Measurements from ENCODE around the gene TPMT. TPM values are rescaled to one million over a fixed set of nuclear protein-coding genes. Genes with fewer than 3 reads are reported as not detected.

TPMT gene
- polyA plus RNA-seq (2013, experiment 1 of 2): 16.8 TPM
- 18.1 TPM for polyA plus RNA-seq (2013, experiment 2 of 2)

- peak within 1 kb of the TSS; percentile 98 for H3K18ac ChIP-seq (ENCODE audit: low read length)
- H3K4me1 ChIP-seq (ENCODE audit: control insufficient read depth, low read depth, low read length): peaks cover 3% of the 10 kb centered on the region
- H2BK120ac ChIP-seq (ENCODE audit: low read depth, low read length): peak within 1 kb of the TSS; percentile 39
- no peak for DNase-seq
- no peak within 1 kb of the TSS for H3K23ac ChIP-seq (ENCODE audit: low read length)
- no peak within 1 kb of the TSS for H2BK15ac ChIP-seq (replicated peaks; ENCODE audit: low read depth)
- H3K27ac ChIP-seq (ENCODE audit: low read depth, low read length): peak within 1 kb of the TSS; percentile 83
- H3K36me3 ChIP-seq (ENCODE audit: control insufficient read depth, insufficient read depth, low read length): no peaks in the 10 kb centered on the region
- H4K8ac ChIP-seq (ENCODE audit: low read depth, low read length): no peak within 1 kb of the TSS
- H3K4me3 ChIP-seq (ENCODE audit: low read length): peak within 1 kb of the TSS; percentile 97
- H4K5ac ChIP-seq (ENCODE audit: low read length): no peak within 1 kb of the TSS
- peak within 1 kb of the TSS; percentile 46 for H2BK5ac ChIP-seq (ENCODE audit: low read length)
- peak within 1 kb of the TSS; percentile 92 for H3K9ac ChIP-seq (ENCODE audit: low read length)
- H2AK5ac ChIP-seq (ENCODE audit: low read length): no peak within 1 kb of the TSS
- H3K27me3 ChIP-seq (ENCODE audit: insufficient read depth, low read length, poor library complexity): no peaks in the 10 kb centered on the region
- H3K4me2 ChIP-seq (ENCODE audit: low read length): peak within 1 kb of the TSS; percentile 79
- peak within 1 kb of the TSS; percentile 46 for H3K4ac ChIP-seq (ENCODE audit: low read depth, low read length)
- no peaks in the 10 kb centered on the region for H3K79me2 ChIP-seq (ENCODE audit: control insufficient read depth, insufficient read depth, low read length)
- no peaks in the 10 kb centered on the region for H3K79me1 ChIP-seq (ENCODE audit: low read length)
- WGBS (ENCODE audit: extremely low coverage, insufficient coverage, low lambda C conversion rate): no CpG with 5 or more reads among the region's 34 CpGs
- peak within 1 kb of the TSS; percentile 94 for H3K56ac ChIP-seq (ENCODE audit: low read length)
Measured at GRCh38 chr6:18154507-18155149, at the start of gene TPMT. TPMT (minus strand) TSS chr6:18155077; CDS start chr6:18149127, 5,950 bp downstream.

DNA sequence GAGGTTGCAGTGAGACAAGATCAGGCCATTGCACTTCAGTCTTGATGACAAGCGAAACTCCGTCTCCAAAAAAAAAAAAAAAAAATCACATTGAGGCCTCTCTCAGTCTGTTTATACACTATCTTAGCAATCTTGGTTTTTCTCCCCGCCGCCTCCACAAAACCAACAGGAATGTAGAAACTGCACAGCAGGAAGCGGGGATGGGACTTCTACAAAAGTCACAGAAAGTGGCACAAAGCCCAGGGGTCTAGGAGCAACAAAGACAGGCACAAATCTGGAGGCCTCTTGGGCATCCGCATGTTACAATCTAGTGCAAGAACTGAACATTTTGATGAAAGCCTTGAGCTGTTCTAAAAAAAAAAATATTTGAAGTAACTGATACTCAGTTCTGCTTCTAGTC lies 48.9 kb upstream of the TPMT start:
- no peaks in the 10 kb centered on the region for H3K4me1 ChIP-seq (ENCODE audit: control insufficient read depth, low read depth, low read length)
- no peak overlapping the region for H3K23ac ChIP-seq (ENCODE audit: low read length)
- H4K8ac ChIP-seq (ENCODE audit: low read depth, low read length): no peak overlapping the region
- H3K9ac ChIP-seq (ENCODE audit: low read length): no peak overlapping the region
- H3K4me2 ChIP-seq (ENCODE audit: low read length): no peak overlapping the region
- no peak overlapping the region for H3K4me3 ChIP-seq (ENCODE audit: low read length)
- H3K36me3 ChIP-seq (ENCODE audit: control insufficient read depth, insufficient read depth, low read length): no peaks in the 10 kb centered on the region
- no peak overlapping the region for H3K4ac ChIP-seq (ENCODE audit: low read depth, low read length)
- H2BK120ac ChIP-seq (ENCODE audit: low read depth, low read length): no peak overlapping the region
- no peaks in the 10 kb centered on the region for H3K79me2 ChIP-seq (ENCODE audit: control insufficient read depth, insufficient read depth, low read length)
- H3K27me3 ChIP-seq (ENCODE audit: insufficient read depth, low read length, poor library complexity): no peaks in the 10 kb centered on the region
- no peak overlapping the region for H2BK5ac ChIP-seq (ENCODE audit: low read length)
- no peak overlapping the region for H3K18ac ChIP-seq (ENCODE audit: low read length)
- no peaks in the 10 kb centered on the region for H3K79me1 ChIP-seq (ENCODE audit: low read length)
- no peak overlapping the region for H4K5ac ChIP-seq (ENCODE audit: low read length)
- no peak overlapping the region for H2BK15ac ChIP-seq (replicated peaks; ENCODE audit: low read depth)
- no peak overlapping the region for H3K27ac ChIP-seq (ENCODE audit: low read depth, low read length)
- no peak overlapping the region for H3K56ac ChIP-seq (ENCODE audit: low read length)
- WGBS (ENCODE audit: extremely low coverage, insufficient coverage, low lambda C conversion rate): no CpG with 5 or more reads among the region's 6 CpGs
- no peak overlapping the region for H2AK5ac ChIP-seq (ENCODE audit: low read length)
- no peak for DNase-seq

GRCh38 chr6:18192026-18192425 lies 37.1 kb upstream of the TPMT start:
- H2BK15ac ChIP-seq (replicated peaks; ENCODE audit: low read depth): no peak overlapping the region
- DNase-seq: no peak
- H3K56ac ChIP-seq (ENCODE audit: low read length): no peak overlapping the region
- H3K4ac ChIP-seq (ENCODE audit: low read depth, low read length): no peak overlapping the region
- no CpG with 5 or more reads among the region's 3 CpGs for WGBS (ENCODE audit: extremely low coverage, insufficient coverage, low lambda C conversion rate)
- no peaks in the 10 kb centered on the region for H3K79me2 ChIP-seq (ENCODE audit: control insufficient read depth, insufficient read depth, low read length)
- no peak overlapping the region for H3K4me2 ChIP-seq (ENCODE audit: low read length)
- no peaks in the 10 kb centered on the region for H3K27me3 ChIP-seq (ENCODE audit: insufficient read depth, low read length, poor library complexity)
- H3K4me1 ChIP-seq (ENCODE audit: control insufficient read depth, low read depth, low read length): peaks cover under 1% of the 10 kb centered on the region
- no peaks in the 10 kb centered on the region for H3K36me3 ChIP-seq (ENCODE audit: control insufficient read depth, insufficient read depth, low read length)
- no peak overlapping the region for H3K4me3 ChIP-seq (ENCODE audit: low read length)
- no peak overlapping the region for H4K8ac ChIP-seq (ENCODE audit: low read depth, low read length)
- H3K9ac ChIP-seq (ENCODE audit: low read length): no peak overlapping the region
- H3K23ac ChIP-seq (ENCODE audit: low read length): no peak overlapping the region
- H2BK5ac ChIP-seq (ENCODE audit: low read length): no peak overlapping the region
- no peak overlapping the region for H3K18ac ChIP-seq (ENCODE audit: low read length)
- no peak overlapping the region for H2BK120ac ChIP-seq (ENCODE audit: low read depth, low read length)
- no peak overlapping the region for H4K5ac ChIP-seq (ENCODE audit: low read length)
- H2AK5ac ChIP-seq (ENCODE audit: low read length): no peak overlapping the region
- no peak overlapping the region for H3K27ac ChIP-seq (ENCODE audit: low read depth, low read length)
- no peaks in the 10 kb centered on the region for H3K79me1 ChIP-seq (ENCODE audit: low read length)

DNA sequence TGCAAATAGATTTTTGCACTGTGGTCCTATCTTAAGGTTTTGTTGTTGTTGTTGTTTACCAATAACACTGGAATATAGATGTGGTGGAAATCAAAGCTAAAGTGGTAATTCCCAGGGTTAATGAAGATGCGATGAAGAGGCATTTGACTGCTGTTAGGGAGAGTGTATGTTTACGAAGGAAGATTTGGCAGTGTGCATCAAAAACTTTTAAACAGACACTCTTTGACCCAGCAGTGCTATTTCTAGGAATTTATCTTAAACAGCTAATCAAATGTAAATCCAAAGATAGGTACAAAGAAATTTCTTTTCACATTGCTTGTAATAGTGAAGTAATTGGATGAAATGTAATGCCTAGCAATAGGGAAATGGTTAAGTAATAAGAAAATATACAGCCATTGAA lies 34.3 kb upstream of the TPMT start:
- Histone ChIP-seq H2BK120ac (ENCODE audit: low read depth, low read length) (no peak overlapping the region), H3K79me2 (ENCODE audit: control insufficient read depth, insufficient read depth, low read length) (no peaks in the 10 kb centered on the region), H3K23ac (ENCODE audit: low read length) (no peak overlapping the region), H3K4ac (ENCODE audit: low read depth, low read length) (no peak overlapping the region), H4K5ac (ENCODE audit: low read length) (no peak overlapping the region), H2BK15ac (replicated peaks; ENCODE audit: low read depth) (no peak overlapping the region), H3K4me3 (ENCODE audit: low read length) (no peak overlapping the region), H3K18ac (ENCODE audit: low read length) (no peak overlapping the region), H3K27ac (ENCODE audit: low read depth, low read length) (no peak overlapping the region), H4K8ac (ENCODE audit: low read depth, low read length) (no peak overlapping the region), H2BK5ac (ENCODE audit: low read length) (no peak overlapping the region), H3K9ac (ENCODE audit: low read length) (no peak overlapping the region), H2AK5ac (ENCODE audit: low read length) (no peak overlapping the region), H3K4me1 (ENCODE audit: control insufficient read depth, low read depth, low read length) (peaks cover 6% of the 10 kb centered on the region), H3K56ac (ENCODE audit: low read length) (no peak overlapping the region), H3K27me3 (ENCODE audit: insufficient read depth, low read length, poor library complexity) (no peaks in the 10 kb centered on the region), H3K4me2 (ENCODE audit: low read length) (no peak overlapping the region), H3K79me1 (ENCODE audit: low read length) (no peaks in the 10 kb centered on the region), H3K36me3 (ENCODE audit: control insufficient read depth, insufficient read depth, low read length) (no peaks in the 10 kb centered on the region)
- WGBS (ENCODE audit: extremely low coverage, insufficient coverage, low lambda C conversion rate): no CpG with 5 or more reads among the region's 2 CpGs
- no peak for DNase-seq

GRCh38 chr6:18187701-18188100 lies 32.8 kb upstream of the TPMT start:
- Histone ChIP-seq H3K23ac (ENCODE audit: low read length) (no peak overlapping the region), H2BK120ac (ENCODE audit: low read depth, low read length) (no peak overlapping the region), H3K4me1 (ENCODE audit: control insufficient read depth, low read depth, low read length) (peaks cover 6% of the 10 kb centered on the region), H3K4ac (ENCODE audit: low read depth, low read length) (no peak overlapping the region), H3K27ac (ENCODE audit: low read depth, low read length) (no peak overlapping the region), H2AK5ac (ENCODE audit: low read length) (no peak overlapping the region), H3K79me2 (ENCODE audit: control insufficient read depth, insufficient read depth, low read length) (no peaks in the 10 kb centered on the region), H2BK15ac (replicated peaks; ENCODE audit: low read depth) (no peak overlapping the region), H2BK5ac (ENCODE audit: low read length) (no peak overlapping the region), H3K18ac (ENCODE audit: low read length) (no peak overlapping the region), H3K36me3 (ENCODE audit: control insufficient read depth, insufficient read depth, low read length) (no peaks in the 10 kb centered on the region), H3K56ac (ENCODE audit: low read length) (no peak overlapping the region), H3K4me2 (ENCODE audit: low read length) (no peak overlapping the region), H3K79me1 (ENCODE audit: low read length) (no peaks in the 10 kb centered on the region), H4K5ac (ENCODE audit: low read length) (no peak overlapping the region), H3K4me3 (ENCODE audit: low read length) (no peak overlapping the region), H4K8ac (ENCODE audit: low read depth, low read length) (no peak overlapping the region), H3K27me3 (ENCODE audit: insufficient read depth, low read length, poor library complexity) (no peaks in the 10 kb centered on the region), H3K9ac (ENCODE audit: low read length) (no peak overlapping the region)
- DNase-seq: no peak
- WGBS (ENCODE audit: extremely low coverage, insufficient coverage, low lambda C conversion rate): no CpG with 5 or more reads among the region's 10 CpGs
